DND-41 (cell line): ENCODE results near the gene NHERF2.

ENCODE experiments used
- EZH2 ChIP-seq: IDR thresholded peaks from 3 replicates; pipeline ENCODE4 v1.6.1; 2012; ENCODE audit warnings: borderline replicate concordance, low read depth, mild to moderate bottlenecking, moderate library complexity, low read length, inconsistent platforms; ENCODE audit not compliant: severe bottlenecking
- TF ChIP-seq, protein P1 (sequence below): IDR thresholded peaks from 2 replicates; pipeline ENCODE4 v1.5.1; 2012; ENCODE audit warnings: borderline replicate concordance, low read length, moderate library complexity, mild to moderate bottlenecking; ENCODE audit not compliant: poor library complexity, severe bottlenecking; ENCODE audit errors: extremely low read depth

- TF ChIP-seq, protein P1, sequence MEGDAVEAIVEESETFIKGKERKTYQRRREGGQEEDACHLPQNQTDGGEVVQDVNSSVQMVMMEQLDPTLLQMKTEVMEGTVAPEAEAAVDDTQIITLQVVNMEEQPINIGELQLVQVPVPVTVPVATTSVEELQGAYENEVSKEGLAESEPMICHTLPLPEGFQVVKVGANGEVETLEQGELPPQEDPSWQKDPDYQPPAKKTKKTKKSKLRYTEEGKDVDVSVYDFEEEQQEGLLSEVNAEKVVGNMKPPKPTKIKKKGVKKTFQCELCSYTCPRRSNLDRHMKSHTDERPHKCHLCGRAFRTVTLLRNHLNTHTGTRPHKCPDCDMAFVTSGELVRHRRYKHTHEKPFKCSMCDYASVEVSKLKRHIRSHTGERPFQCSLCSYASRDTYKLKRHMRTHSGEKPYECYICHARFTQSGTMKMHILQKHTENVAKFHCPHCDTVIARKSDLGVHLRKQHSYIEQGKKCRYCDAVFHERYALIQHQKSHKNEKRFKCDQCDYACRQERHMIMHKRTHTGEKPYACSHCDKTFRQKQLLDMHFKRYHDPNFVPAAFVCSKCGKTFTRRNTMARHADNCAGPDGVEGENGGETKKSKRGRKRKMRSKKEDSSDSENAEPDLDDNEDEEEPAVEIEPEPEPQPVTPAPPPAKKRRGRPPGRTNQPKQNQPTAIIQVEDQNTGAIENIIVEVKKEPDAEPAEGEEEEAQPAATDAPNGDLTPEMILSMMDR, result peak; percentile 98
- TF ChIP-seq EZH2, result no peak
Observed at GRCh38 chr16:2023092-2024031, 3.3 kb upstream of the NHERF2 start.
